ENCODE measurements around the gene REV1. TPM values are rescaled to one million over a fixed set of nuclear protein-coding genes. Genes with fewer than 3 reads are reported as not detected.

REV1 gene
- polyA plus RNA-seq, 4 donors = 51.0 to 73.9 (median 59.6) TPM

GRCh38 chr2:99406137-99406536 lies 83.7 kb downstream of the REV1 start:
- no peak for DNase-seq (ENCODE audit: low read depth in 4 of 4, low spot score in 3 of 4)

GRCh38 chr2:99404797-99405669 lies 84.8 kb downstream of the REV1 start:
- no peak for DNase-seq (ENCODE audit: low read depth in 4 of 4, low spot score in 3 of 4)

DNA sequence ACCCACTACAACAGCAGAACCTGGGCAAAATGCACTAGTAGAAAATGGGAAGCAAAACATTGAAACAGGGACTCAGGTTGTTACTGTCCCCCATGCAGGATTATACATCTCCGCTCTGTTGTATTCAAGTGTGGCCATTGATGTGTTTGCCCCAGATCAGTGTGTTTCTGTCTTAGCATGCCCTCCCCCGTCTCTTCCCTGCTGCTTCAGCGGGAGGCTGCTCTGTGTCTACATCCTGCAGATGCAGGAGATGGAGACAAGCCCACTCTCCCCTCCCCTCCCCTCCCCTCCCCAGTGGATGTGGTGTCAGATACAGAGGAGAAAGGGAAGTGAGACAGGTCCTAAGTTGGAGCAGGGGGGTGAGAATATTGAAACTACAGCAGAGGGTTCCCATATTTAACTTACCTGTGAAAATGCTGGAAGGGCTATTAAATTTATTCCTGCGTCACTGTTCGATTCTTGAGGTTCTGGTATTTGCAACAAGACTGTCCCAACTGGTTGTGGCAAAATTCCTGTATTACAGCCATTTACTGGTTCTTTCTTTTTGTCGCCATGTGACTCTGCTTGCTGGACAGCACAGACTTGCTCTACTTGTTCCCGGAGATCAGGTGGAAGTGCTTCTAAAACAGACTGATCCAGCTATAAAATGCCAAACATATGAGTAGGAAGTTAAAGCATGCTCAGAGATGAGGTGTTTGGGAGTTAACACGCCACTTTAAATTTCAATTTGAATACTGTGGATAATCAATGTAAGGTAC lies 85.6 kb downstream of the REV1 start:
- DNase-seq (ENCODE audit: low read depth in 4 of 4, low spot score in 3 of 4) = no peak

DNA sequence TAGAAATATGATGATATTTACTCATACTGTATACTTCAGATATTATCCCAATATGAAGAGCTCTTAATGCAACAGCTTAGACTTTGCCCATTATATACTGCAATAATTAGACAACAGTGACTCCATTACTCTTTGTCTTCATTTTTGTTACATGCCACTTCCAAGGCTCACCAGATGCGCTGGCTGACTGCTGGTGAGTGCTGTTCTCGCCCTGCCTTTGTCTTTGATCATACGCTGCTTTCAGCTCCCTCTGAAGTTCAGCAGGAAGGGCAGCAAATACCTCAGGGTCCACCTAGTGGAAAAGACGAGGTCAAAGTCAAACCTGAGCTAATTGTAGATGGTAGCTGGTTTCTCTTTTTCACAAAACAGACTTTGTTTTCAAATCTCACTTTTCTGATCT lies 86.3 kb downstream of the REV1 start:
- DNase-seq (ENCODE audit: low read depth in 4 of 4, low spot score in 3 of 4) = no peak

DNA sequence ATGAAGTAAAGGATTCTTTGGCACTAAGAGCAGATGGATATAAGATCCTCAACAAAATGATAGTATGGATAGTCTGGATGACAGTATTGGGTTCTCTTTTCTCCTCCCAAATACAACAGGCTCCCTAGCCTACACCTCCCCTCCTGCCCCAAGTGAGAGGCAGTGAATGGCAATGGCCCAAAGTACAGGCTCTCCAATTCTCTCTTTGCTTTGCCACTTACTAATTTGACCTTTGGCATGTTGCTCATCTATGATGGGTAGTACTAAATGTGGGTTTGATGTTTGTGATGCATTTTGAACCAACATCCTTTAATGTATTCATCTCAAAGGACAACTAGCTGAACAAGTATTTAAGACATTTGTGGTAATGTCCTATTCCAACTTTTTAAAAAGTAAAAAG lies 86.7 kb downstream of the REV1 start:
- no peak for DNase-seq (ENCODE audit: low read depth in 4 of 4, low spot score in 3 of 4)

DNA sequence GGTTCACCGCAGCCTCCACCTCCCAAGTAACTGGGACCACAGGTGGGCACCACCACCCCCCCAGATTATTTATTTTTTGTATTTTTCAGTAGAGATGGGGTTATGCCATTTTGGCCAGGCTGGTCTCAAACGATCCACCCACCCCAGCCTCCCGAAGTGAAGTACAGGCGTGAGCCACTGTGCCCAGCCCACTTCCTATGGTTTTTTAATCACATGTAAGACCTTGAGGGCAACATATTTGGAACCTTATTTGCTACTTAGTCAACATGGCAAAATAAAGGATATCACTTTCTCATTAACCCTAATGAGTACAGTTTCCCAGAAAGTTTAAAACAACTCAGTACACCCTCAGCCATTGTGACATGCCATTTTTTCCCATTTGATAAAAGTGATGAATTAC lies 88.0 kb downstream of the REV1 start:
- DNase-seq (ENCODE audit: low read depth in 4 of 4, low spot score in 3 of 4) = no peak

GRCh38 chr2:99399795-99400194 lies 90.0 kb downstream of the REV1 start:
- DNase-seq (ENCODE audit: low read depth in 4 of 4, low spot score in 3 of 4) = no peak

DNA sequence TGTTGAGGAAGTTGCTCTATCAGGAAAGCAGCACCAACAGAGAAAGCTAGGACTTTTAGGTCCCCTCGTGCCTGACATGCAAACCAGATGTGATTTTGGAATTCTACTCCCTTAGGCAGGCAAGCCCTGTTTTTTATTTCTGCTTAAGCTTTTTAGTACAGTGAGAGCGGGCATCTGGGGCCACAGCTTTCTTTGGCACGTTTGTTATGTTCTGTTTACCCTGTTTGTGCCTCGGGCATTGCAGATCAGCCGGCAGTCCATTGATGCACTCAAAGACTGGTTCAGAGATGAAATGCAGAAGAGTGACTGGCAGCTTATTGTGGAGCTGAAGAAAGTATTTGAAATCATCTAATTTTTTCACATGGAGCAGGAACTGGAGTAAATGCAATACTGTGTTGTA lies 90.8 kb downstream of the REV1 start:
- no peak for DNase-seq (ENCODE audit: low read depth in 4 of 4, low spot score in 3 of 4)

DNA sequence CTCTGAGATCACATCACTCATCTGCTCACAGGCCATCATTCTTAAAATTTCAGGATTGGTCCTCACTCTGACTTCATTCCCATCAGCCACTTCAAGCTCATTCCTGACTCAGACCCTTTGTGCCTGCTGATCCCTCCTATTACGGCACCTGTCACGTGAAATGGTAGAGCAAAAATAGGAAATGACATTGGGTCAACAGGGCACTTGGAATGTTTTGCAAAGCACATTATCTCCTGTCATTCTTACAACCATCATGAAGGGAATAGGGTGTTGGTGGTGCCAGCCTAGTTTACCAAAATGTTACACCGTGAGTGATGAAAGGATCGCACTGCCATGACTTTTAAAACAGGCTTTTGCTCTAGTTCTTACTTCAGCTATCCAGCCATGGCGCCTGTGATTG lies 91.5 kb downstream of the REV1 start:
- DNase-seq (ENCODE audit: low read depth in 4 of 4, low spot score in 3 of 4) = no peak

DNA sequence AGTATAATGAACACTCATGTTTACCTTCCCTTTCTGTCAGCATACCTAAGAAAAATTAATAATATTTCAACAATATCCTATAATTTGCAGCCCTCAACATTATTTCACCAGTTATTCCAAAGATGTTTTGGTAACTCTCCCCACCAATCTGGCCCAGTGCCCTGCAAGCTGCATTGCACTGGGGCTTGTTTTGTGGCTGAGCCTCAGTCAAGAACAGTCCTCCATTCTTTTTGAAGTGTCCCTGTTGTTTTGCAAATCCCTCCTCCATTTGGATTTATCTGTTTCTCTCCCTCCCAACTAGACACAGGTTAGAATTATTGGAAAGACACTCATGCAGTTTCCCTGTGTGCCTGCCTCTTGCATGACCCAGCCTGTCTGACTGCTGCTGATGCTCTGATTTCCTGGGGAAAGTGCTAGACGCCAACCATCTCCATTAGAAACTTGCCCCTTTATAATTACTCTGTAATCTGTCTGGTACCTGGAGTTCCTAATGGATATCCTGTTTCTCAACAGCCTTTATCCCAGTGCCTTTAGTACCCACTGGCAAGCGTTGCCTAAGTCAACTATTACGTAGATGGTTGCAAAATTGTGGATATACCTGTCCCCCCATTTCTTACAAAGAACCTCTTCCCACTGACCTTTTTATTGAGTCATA lies 92.4 kb downstream of the REV1 start:
- no peak for DNase-seq (ENCODE audit: low read depth in 4 of 4, low spot score in 3 of 4)

DNA sequence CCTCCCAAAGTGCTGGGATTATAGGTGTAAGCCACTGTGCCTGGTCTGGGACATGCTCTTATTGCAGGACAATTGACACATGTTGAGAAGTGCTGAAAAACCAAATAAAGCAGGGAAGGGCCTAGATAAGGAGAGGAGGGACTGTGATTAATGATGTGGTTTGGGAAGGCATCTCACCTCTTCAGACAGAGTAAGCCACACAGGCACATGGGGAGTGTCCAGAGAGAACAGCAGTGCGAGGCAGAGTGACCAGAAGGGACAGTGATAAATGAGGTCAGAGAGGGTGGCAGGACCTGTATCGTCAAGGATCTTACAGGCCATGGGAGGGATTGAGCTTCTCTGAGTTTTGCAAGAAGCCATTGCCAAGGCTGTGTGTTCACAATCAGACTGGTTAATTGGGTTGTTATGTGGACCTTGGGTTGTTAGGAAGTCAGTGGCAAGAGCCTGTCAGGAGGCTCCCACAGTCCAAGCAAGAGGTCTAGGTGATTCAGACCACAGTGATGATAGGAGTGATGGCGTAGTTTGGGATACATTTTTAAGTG lies 94.2 kb downstream of the REV1 start:
- no peak for DNase-seq (ENCODE audit: low read depth in 4 of 4, low spot score in 3 of 4)

- no peak for DNase-seq (ENCODE audit: low read depth in 4 of 4, low spot score in 3 of 4)
Observed at GRCh38 chr2:99389946-99390345, 99.9 kb downstream of the REV1 start.

DNA sequence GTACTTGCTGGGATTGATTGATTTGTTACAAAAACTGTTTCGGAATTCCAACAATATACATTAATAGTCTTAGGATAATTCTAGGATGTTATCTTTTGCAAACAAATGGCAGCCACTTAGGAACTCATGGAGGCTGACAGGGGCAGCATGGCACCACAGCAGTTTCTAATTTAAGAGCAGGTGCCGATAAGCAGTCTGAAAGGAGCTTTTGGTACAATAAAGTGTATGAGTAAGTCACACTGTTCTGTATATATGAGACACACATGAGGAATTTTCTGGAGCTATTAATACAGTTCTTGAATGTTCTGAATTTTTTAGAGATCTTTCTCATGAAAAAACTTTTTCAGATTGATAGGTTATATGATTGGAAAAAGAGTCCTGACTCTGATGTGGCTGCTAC lies 100.4 kb downstream of the REV1 start:
- DNase-seq (ENCODE audit: low read depth in 4 of 4, low spot score in 3 of 4) = no peak

DNA sequence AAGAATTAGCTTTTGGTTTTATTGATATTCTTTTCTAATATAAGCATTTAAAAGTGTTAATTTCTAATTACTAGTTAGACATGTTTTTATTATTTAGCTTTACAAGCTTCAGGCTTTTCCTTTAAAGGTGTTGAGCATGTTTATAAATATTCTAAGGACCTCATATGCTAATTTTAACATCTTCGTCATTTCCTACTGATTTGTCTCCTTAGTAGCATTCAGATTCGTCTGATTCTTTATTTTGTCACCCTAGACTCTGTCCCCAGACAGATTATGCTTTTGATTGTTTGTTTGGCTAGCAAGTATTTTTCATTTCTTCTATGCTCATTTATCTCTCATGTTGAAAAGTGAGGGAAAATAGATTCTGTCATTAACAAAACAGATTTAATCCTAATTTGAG lies 100.9 kb downstream of the REV1 start:
- DNase-seq (ENCODE audit: low read depth in 4 of 4, low spot score in 3 of 4) = no peak

GRCh38 chr2:99386011-99386410 lies 103.8 kb downstream of the REV1 start:
- DNase-seq (ENCODE audit: low read depth in 4 of 4, low spot score in 3 of 4) = no peak

- DNase-seq (ENCODE audit: low read depth in 4 of 4, low spot score in 3 of 4) = no peak
Observed at GRCh38 chr2:99382143-99382542, 107.7 kb downstream of the REV1 start.

GRCh38 chr2:99380376-99381010 lies 109.3 kb downstream of the REV1 start:
- no peak for DNase-seq (ENCODE audit: low read depth in 4 of 4, low spot score in 3 of 4)

GRCh38 chr2:99377879-99378278 lies 111.9 kb downstream of the REV1 start:
- no peak for DNase-seq (ENCODE audit: low read depth in 4 of 4, low spot score in 3 of 4)

DNA sequence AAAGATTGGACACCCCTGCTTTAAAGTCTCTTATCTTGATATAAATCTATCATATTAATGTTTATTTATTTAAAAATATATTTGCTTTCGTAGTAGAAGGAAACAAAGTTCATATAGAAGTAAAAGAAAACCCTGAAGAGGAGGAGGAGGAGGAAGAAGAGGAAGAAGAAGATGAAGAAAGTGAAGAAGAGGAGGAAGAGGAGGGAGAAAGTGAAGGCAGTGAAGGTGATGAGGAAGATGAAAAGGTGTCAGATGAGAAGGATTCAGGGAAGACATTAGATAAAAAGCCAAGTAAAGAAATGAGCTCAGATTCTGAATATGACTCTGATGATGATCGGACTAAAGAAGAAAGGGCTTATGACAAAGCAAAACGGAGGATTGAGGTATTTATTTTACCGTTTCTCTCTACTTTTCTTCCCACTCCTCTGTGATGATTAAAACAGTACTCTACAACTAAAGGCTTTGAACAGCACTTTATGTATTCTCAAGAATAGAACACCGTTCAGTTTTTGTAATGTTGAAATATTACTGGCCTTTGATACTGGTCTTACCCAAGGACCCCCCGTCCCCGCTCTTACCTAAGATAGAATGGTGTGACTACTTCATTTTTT lies 113.5 kb downstream of the REV1 start:
- DNase-seq (ENCODE audit: low read depth in 4 of 4, low spot score in 3 of 4) = no peak

DNA sequence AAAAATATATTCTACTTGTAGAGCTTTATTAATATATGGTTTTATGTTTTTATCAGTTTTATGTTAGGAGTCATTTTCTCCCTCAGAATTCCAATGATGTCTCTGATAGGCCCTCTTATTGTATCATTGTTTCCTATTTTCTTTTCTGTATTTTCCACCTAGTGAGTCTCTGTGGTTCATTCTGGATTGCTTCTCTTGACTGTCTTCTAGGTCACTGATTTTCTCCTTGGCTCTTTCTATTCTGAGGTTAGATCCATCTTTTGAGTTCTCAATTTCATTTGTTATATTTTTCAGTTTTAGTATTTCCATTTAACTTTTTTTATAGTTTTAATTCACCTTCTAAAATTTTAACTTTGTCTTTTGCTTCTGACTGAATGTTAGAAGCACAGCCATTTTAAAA lies 115.1 kb downstream of the REV1 start:
- no peak for DNase-seq (ENCODE audit: low read depth in 4 of 4, low spot score in 3 of 4)

Measured in left renal pelvis (tissue), 4 donors.